WTC11 (cell line): ENCODE measurements around the gene JSRP1. TPM values are rescaled to one million over a fixed set of nuclear protein-coding genes. Genes with fewer than 3 reads are reported as not detected.

ENCODE experiments used
- ATAC-seq: fragments of 200-7000 bp; cut with Tn5 transposase; 2 replicates; pipeline ENCODE4 v1.10.0; 2021; ENCODE audit warnings: mild to moderate bottlenecking, moderate library complexity
- CTCF ChIA-PET: fragments of 300-600 bp; sonication (Branson Sonifier 250); formaldehyde crosslinking; loops from one replicate; lab custom pipeline; 2021; ENCODE audit warnings: antibody characterized with exemption; lab: Charles Lee
- POLR2A ChIA-PET: fragments of 350-600 bp; sonication (Branson Sonifier 250); formaldehyde crosslinking; loops from one replicate; lab custom pipeline; 2021; ENCODE audit warnings: antibody characterized with exemption; lab: Charles Lee
- DNase-seq: peaks from one replicate; pipeline ENCODE4 v3.0.0; 2021; ENCODE audit warnings: low spot score
- H3K27ac Mint-ChIP-seq: 2 replicates; pipeline ENCODE4 v1.8.0; 2021; ENCODE audit warnings: mixed read lengths
- H3K27me3 Mint-ChIP-seq: 2 replicates; pipeline ENCODE4 v1.8.0; 2021; ENCODE audit warnings: low read depth, mild to moderate bottlenecking, moderate library complexity, mixed read lengths
- H3K36me3 Mint-ChIP-seq: 2 replicates; pipeline ENCODE4 v1.8.0; 2021; ENCODE audit warnings: mixed read lengths
- H3K4me1 Mint-ChIP-seq: 2 replicates; pipeline ENCODE4 v1.8.0; 2022; ENCODE audit warnings: mixed read lengths
- H3K4me3 Mint-ChIP-seq: 2 replicates; pipeline ENCODE4 v1.8.0; 2021; ENCODE audit warnings: mild to moderate bottlenecking, moderate library complexity, mixed read lengths
- H3K9me3 Mint-ChIP-seq: 2 replicates; pipeline ENCODE4 v1.8.0; 2021; ENCODE audit warnings: mixed read lengths
- AFF4 ChIP-seq: sonication (generic); formaldehyde crosslinking; IDR thresholded peaks from 2 replicates; pipeline ENCODE4 v1.8.1; 2023; ENCODE audit warnings: mild to moderate bottlenecking, missing genetic modification reagents, borderline replicate concordance
- CTCF ChIP-seq: fragments of 200-600 bp; IDR thresholded peaks from 2 replicates; pipeline ENCODE4 v1.8.0; 2022; ENCODE audit warnings: antibody characterized with exemption
- FOXK1 ChIP-seq: sonication (generic); formaldehyde crosslinking; IDR thresholded peaks from 2 replicates; pipeline ENCODE4 v1.8.0; 2022; ENCODE audit warnings: mild to moderate bottlenecking, moderate library complexity, missing genetic modification reagents
- FOXP1 ChIP-seq: sonication (generic); formaldehyde crosslinking; IDR thresholded peaks from 2 replicates; pipeline ENCODE4 v1.8.0; 2022; ENCODE audit warnings: missing genetic modification reagents, mild to moderate bottlenecking, moderate library complexity, borderline replicate concordance
- FOXP4 ChIP-seq: sonication (generic); formaldehyde crosslinking; IDR thresholded peaks from 2 replicates; pipeline ENCODE4 v1.8.0; 2022; ENCODE audit warnings: mild to moderate bottlenecking, missing genetic modification reagents
- HMGXB4 ChIP-seq: sonication (generic); formaldehyde crosslinking; IDR thresholded peaks from 2 replicates; pipeline ENCODE4 v1.8.1; 2023; ENCODE audit warnings: mild to moderate bottlenecking, moderate library complexity, missing genetic modification reagents
- MAX ChIP-seq: sonication (generic); formaldehyde crosslinking; IDR thresholded peaks from 2 replicates; pipeline ENCODE4 v1.8.0; 2022; ENCODE audit warnings: mild to moderate bottlenecking, missing genetic modification reagents
- MYBL2 ChIP-seq: sonication (generic); formaldehyde crosslinking; IDR thresholded peaks from 2 replicates; pipeline ENCODE4 v1.8.1; 2023; ENCODE audit warnings: mild to moderate bottlenecking, moderate library complexity, missing genetic modification reagents
- PREB ChIP-seq: sonication (generic); formaldehyde crosslinking; IDR thresholded peaks from 2 replicates; pipeline ENCODE4 v1.8.1; 2022; ENCODE audit warnings: mild to moderate bottlenecking, missing genetic modification reagents, moderate library complexity, borderline replicate concordance
- PRRX2 ChIP-seq: fragments of 250-450 bp; sonication (Bioruptor Pico); IDR thresholded peaks from 2 replicates; pipeline ENCODE4 v1.8.0; 2021; ENCODE audit warnings: mild to moderate bottlenecking
- RELA ChIP-seq: sonication (generic); formaldehyde crosslinking; IDR thresholded peaks from 2 replicates; pipeline ENCODE4 v1.8.1; 2022; ENCODE audit warnings: missing genetic modification reagents, mild to moderate bottlenecking, borderline replicate concordance
- TCF7 ChIP-seq: sonication (generic); formaldehyde crosslinking; IDR thresholded peaks from 2 replicates; pipeline ENCODE4 v1.8.0; 2022; ENCODE audit warnings: mild to moderate bottlenecking, low read depth, missing genetic modification reagents, moderate library complexity
- TEAD1 ChIP-seq: sonication (generic); formaldehyde crosslinking; IDR thresholded peaks from 2 replicates; pipeline ENCODE4 v1.8.0; 2022; ENCODE audit warnings: mild to moderate bottlenecking, missing genetic modification reagents
- TP53 ChIP-seq: sonication (generic); formaldehyde crosslinking; IDR thresholded peaks from 2 replicates; pipeline ENCODE4 v1.8.1; 2023; ENCODE audit warnings: mild to moderate bottlenecking, missing genetic modification reagents
- ZBTB43 ChIP-seq: sonication (generic); formaldehyde crosslinking; IDR thresholded peaks from 2 replicates; pipeline ENCODE4 v1.8.1; 2023; ENCODE audit warnings: mild to moderate bottlenecking, missing genetic modification reagents
- ZNF232 ChIP-seq: sonication (generic); formaldehyde crosslinking; IDR thresholded peaks from 2 replicates; pipeline ENCODE4 v1.8.0; 2022; ENCODE audit warnings: mild to moderate bottlenecking, missing genetic modification reagents
- ZNF423 ChIP-seq: fragments of 250-450 bp; sonication (Bioruptor Pico); IDR thresholded peaks from 2 replicates; pipeline ENCODE4 v2.1.2; 2022; ENCODE audit warnings: mild to moderate bottlenecking, moderate library complexity
- ZSCAN18 ChIP-seq: fragments of 250-450 bp; sonication (Bioruptor Pico); IDR thresholded peaks from 2 replicates; pipeline ENCODE4 v2.1.2; 2022; ENCODE audit warnings: mild to moderate bottlenecking, moderate library complexity
- total RNA-seq: library from RNA; stranded (reverse); gene quantifications from 3 replicates; pipeline ENCODE4 v1.2.3, GENCODE V29; 2021

JSRP1 gene
- total RNA-seq, 1 experiment from 2014 or later = 0.33 TPM

GRCh38 chr19:2291185-2291751 lies 35.1 kb upstream of the JSRP1 start (continued):
- TF ChIP-seq RELA (CRISPR knock-in tag) = 0 out of 2 replicates have a peak, but pooled peaks have one; percentile 61
- TF ChIP-seq MAX (CRISPR knock-in tag) = peak; percentile 79; the same call in 1 of the 2 replicates
- 0 out of 2 replicates have a peak, but pooled peaks have one; percentile 50 for TF ChIP-seq FOXK1 (CRISPR knock-in tag)
- TF ChIP-seq TP53 (CRISPR knock-in tag) = peak; percentile 81; the same call in 1 of the 2 replicates
- TF ChIP-seq PREB (CRISPR knock-in tag) = no peak
- peak; percentile 24; the same call in 1 of the 2 replicates for TF ChIP-seq FOXP1 (CRISPR knock-in tag)
- TF ChIP-seq TEAD1 (CRISPR knock-in tag) = no peak
- TF ChIP-seq PRRX2 (CRISPR knock-in tag) = no peak
- peak; percentile 92 for TF ChIP-seq FOXP4 (CRISPR knock-in tag)
- peak; percentile 51 for TF ChIP-seq ZNF423
- TF ChIP-seq MYBL2 (CRISPR knock-in tag) = 0 out of 2 replicates have a peak, but pooled peaks have one; percentile 20
- TF ChIP-seq, all 79 proteins: peak for 15

- Mint-ChIP-seq H3K9me3 (no peaks in the 10 kb centered on the region), H3K4me1 (peaks cover 9% of the 10 kb centered on the region; the same call in 1 of the 2 replicates), H3K36me3 (no peaks in the 10 kb centered on the region), H3K27ac (no peak overlapping the region), H3K4me3 (peak overlapping the region; percentile 48), H3K27me3 (peaks cover 78% of the 10 kb centered on the region)
- peak; percentile 37 for ATAC-seq
- ChIA-PET CTCF (interaction anchor here (0.8 to 2.1 kb wide), 13 partner anchors 10 to 97 kb away, joined by 3 to 20 read pairs (median 4); partner anchors contain the start of genes LSM7, PLEKHJ1 and SPPL2B), POLR2A (interaction anchor here (1.2 to 1.5 kb wide), 2 partner anchors 15 to 51 kb away, joined by 3 read pairs; no protein-coding TSS in a partner anchor)
- peak; percentile 63 for DNase-seq
- TF ChIP-seq MYBL2 (CRISPR knock-in tag) = 0 out of 2 replicates have a peak, but pooled peaks have one; percentile 28
- peak; percentile 10; the same call in 1 of the 2 replicates for TF ChIP-seq TCF7 (CRISPR knock-in tag)
- TF ChIP-seq HMGXB4 = peak; percentile 26; the same call in 1 of the 2 replicates
- no peak for TF ChIP-seq CTCF
- no peak for TF ChIP-seq AFF4 (CRISPR knock-in tag)
- no peak for TF ChIP-seq ZSCAN18 (CRISPR knock-in tag)
- peak; percentile 19; the same call in 1 of the 2 replicates for TF ChIP-seq FOXP1 (CRISPR knock-in tag)
- 0 out of 2 replicates have a peak, but pooled peaks have one; percentile 12 for TF ChIP-seq ZBTB43
- no peak; the same call in 1 of the 2 replicates for TF ChIP-seq RELA (CRISPR knock-in tag)
- TF ChIP-seq ZNF232 = no peak
- TF ChIP-seq, all 79 proteins: peak for 5
Observed at GRCh38 chr19:2290441-2291184, 34.4 kb upstream of the JSRP1 start.
